Neuronal stem cell (in vitro differentiated cells): ENCODE data around the gene CHL1.

Source experiments
- DNase-seq: peaks from one replicate; pipeline ENCODE4 v3.0.0-alpha.2; 2013; ENCODE audit warnings: low spot score
- H2AFZ ChIP-seq: one replicate; pipeline ENCODE4 v1.6.1; 2013; ENCODE audit warnings: mild to moderate bottlenecking, low read length, inconsistent platforms
- H2AK5ac ChIP-seq: 2 replicates; pipeline ENCODE4 v1.6.1; 2013; ENCODE audit warnings: low read depth, mild to moderate bottlenecking, inconsistent platforms, low read length, moderate library complexity, mixed read lengths
- H2BK120ac ChIP-seq: 2 replicates; pipeline ENCODE4 v1.6.1; 2013; ENCODE audit warnings: low read depth, mild to moderate bottlenecking, inconsistent platforms, low read length, moderate library complexity, mixed read lengths
- H2BK12ac ChIP-seq: one replicate; pipeline ENCODE4 v1.6.1; 2013; ENCODE audit warnings: low read length, inconsistent platforms
- H2BK15ac ChIP-seq: 2 replicates; pipeline ENCODE4 v1.6.1; 2013; ENCODE audit warnings: mild to moderate bottlenecking, low read length, inconsistent platforms, mixed read lengths
- H2BK5ac ChIP-seq: one replicate; pipeline ENCODE4 v1.6.1; 2013; ENCODE audit warnings: inconsistent platforms, mild to moderate bottlenecking, low read length, moderate library complexity
- H3K14ac ChIP-seq: one replicate; pipeline ENCODE4 v1.6.1; 2013; ENCODE audit warnings: low read length, inconsistent platforms
- H3K18ac ChIP-seq: 2 replicates; pipeline ENCODE4 v1.6.1; 2013; ENCODE audit warnings: low read length, inconsistent platforms
- H3K23ac ChIP-seq: 2 replicates; pipeline ENCODE4 v1.6.1; 2013; ENCODE audit warnings: low read depth, mild to moderate bottlenecking, mixed read lengths, low read length, inconsistent platforms; ENCODE audit not compliant: poor library complexity
- H3K27ac ChIP-seq: replicated peaks from 3 replicates; pipeline ENCODE4 v1.5.1; 2013; ENCODE audit warnings: low read length, inconsistent platforms
- H3K27me3 ChIP-seq, 3 experiments: 2 replicates each; pipeline ENCODE4 v1.6.1; 2013; ENCODE audit warnings: low read length in 3 of 3, mild to moderate bottlenecking in 2 of 3, inconsistent platforms in 1 of 3, low read depth in 1 of 3, mixed read lengths in 1 of 3, moderate library complexity in 1 of 3; ENCODE audit not compliant: control insufficient read depth in 3 of 3, insufficient read depth in 3 of 3
- H3K36me3 ChIP-seq, 2 donors: replicated peaks in 1 of 2; 2 replicates each; pipeline ENCODE4 v1.6.1; 2013; ENCODE audit warnings: low read length in 2 of 2; ENCODE audit not compliant: control insufficient read depth in 2 of 2, insufficient read depth in 2 of 2
- H3K4ac ChIP-seq: 2 replicates; pipeline ENCODE4 v1.6.1; 2013; ENCODE audit warnings: inconsistent platforms, mild to moderate bottlenecking, low read length, moderate library complexity
- H3K4me1 ChIP-seq, 2 donors: 1 replicate in 1 of 2; 2 replicates in 1 of 2; pipeline ENCODE4 v1.6.1; 2013; ENCODE audit warnings: low read length in 2 of 2, low read depth in 1 of 2; ENCODE audit not compliant: control insufficient read depth in 2 of 2, insufficient read depth in 1 of 2
- H3K4me2 ChIP-seq: one replicate; pipeline ENCODE4 v1.6.1; 2013; ENCODE audit warnings: mild to moderate bottlenecking, low read length, inconsistent platforms; ENCODE audit not compliant: insufficient read depth, poor library complexity, severe bottlenecking
- H3K4me3 ChIP-seq, 2 donors: 2 replicates each; pipeline ENCODE4 v1.5.1; 2013; ENCODE audit warnings: low read length in 2 of 2, mild to moderate bottlenecking in 2 of 2, inconsistent platforms in 1 of 2, moderate library complexity in 1 of 2
- H3K79me1 ChIP-seq: one replicate; pipeline ENCODE4 v1.6.1; 2013; ENCODE audit warnings: low read depth, mild to moderate bottlenecking, inconsistent platforms, low read length, moderate library complexity
- H3K9ac ChIP-seq: one replicate; pipeline ENCODE4 v1.6.1; 2013; ENCODE audit warnings: mild to moderate bottlenecking, low read depth, low read length, inconsistent platforms; ENCODE audit not compliant: poor library complexity
- H3K9me3 ChIP-seq, 2 donors: replicated peaks in 1 of 2; 2 replicates each; pipeline versions ENCODE3 to v1.6.1; 2013; ENCODE audit warnings: low read length in 2 of 2, mild to moderate bottlenecking in 2 of 2, inconsistent platforms in 1 of 2, low read depth in 1 of 2, mixed read lengths in 1 of 2, moderate library complexity in 1 of 2; ENCODE audit not compliant: control insufficient read depth in 2 of 2, insufficient read depth in 1 of 2
- H4K8ac ChIP-seq: one replicate; pipeline ENCODE4 v1.6.1; 2013; ENCODE audit warnings: low read depth, mild to moderate bottlenecking, inconsistent platforms, low read length, moderate library complexity
- H4K91ac ChIP-seq: one replicate; pipeline ENCODE4 v1.6.1; 2013; ENCODE audit warnings: low read length, low read depth, mild to moderate bottlenecking, inconsistent platforms; ENCODE audit not compliant: poor library complexity
- WGBS, 2 donors: extraction: QIAGEN DNeasy Blood & Tissue Kit; methylation state at CpG; one replicate each; pipeline ENCODE4 v1.1.7; 2013; ENCODE audit warnings: missing lambda C conversion rate in 2 of 2, mixed read lengths in 1 of 2; ENCODE audit not compliant: insufficient read length in 2 of 2, insufficient replicate concordance in 1 of 2; ENCODE audit errors: extremely low coverage in 2 of 2; 5-methylcytosine and 5-hydroxymethylcytosine counted together

Gene CHL1

GRCh38 chr3:248864-249520 lies 52.4 kb downstream of the CHL1 start:
- no peaks in the 10 kb centered on the region for H3K4me1 ChIP-seq
- no peak overlapping the region for H3K27ac ChIP-seq
- no peak overlapping the region for H3K4me3 ChIP-seq
- no peaks in the 10 kb centered on the region for H3K9me3 ChIP-seq
- DNase-seq = no peak
- no peak overlapping the region for H2AK5ac ChIP-seq
- H3K14ac ChIP-seq = no peak overlapping the region
- H3K4me2 ChIP-seq = no peak overlapping the region
- H2BK5ac ChIP-seq = no peak overlapping the region
- no peaks in the 10 kb centered on the region for H3K79me1 ChIP-seq
- H3K36me3 ChIP-seq = no peaks in the 10 kb centered on the region
- H3K9ac ChIP-seq = no peak overlapping the region
- no peak overlapping the region for H4K8ac ChIP-seq
- H2BK120ac ChIP-seq = no peak overlapping the region
- H4K91ac ChIP-seq = no peak overlapping the region
- H2AFZ ChIP-seq = no peak overlapping the region
- H2BK15ac ChIP-seq = no peak overlapping the region
- H3K23ac ChIP-seq = no peak overlapping the region
- no peak overlapping the region for H3K4ac ChIP-seq
- no peak overlapping the region for H2BK12ac ChIP-seq
- no peak overlapping the region for H3K18ac ChIP-seq
- WGBS, 2 donors = no CpG with 5 or more reads among the region's 3 CpGs
- no peaks in the 10 kb centered on the region for H3K27me3 ChIP-seq

- no peak overlapping the region for H2BK5ac ChIP-seq
- H3K36me3 ChIP-seq = no peaks in the 10 kb centered on the region
- H3K27me3 ChIP-seq = no peaks in the 10 kb centered on the region
- H4K91ac ChIP-seq = no peak overlapping the region
- H2AK5ac ChIP-seq = no peak overlapping the region
- no peaks in the 10 kb centered on the region for H3K79me1 ChIP-seq
- no peak overlapping the region for H3K4me3 ChIP-seq
- H2AFZ ChIP-seq = no peak overlapping the region
- H4K8ac ChIP-seq = no peak overlapping the region
- H3K14ac ChIP-seq = no peak overlapping the region
- no peak overlapping the region for H3K4ac ChIP-seq
- H3K9me3 ChIP-seq = no peaks in the 10 kb centered on the region
- no peaks in the 10 kb centered on the region for H3K4me1 ChIP-seq
- H3K9ac ChIP-seq = no peak overlapping the region
- no peak overlapping the region for H2BK120ac ChIP-seq
- no peak overlapping the region for H2BK12ac ChIP-seq
- no peak overlapping the region for H3K4me2 ChIP-seq
- H3K23ac ChIP-seq = no peak overlapping the region
- DNase-seq = no peak
- H3K18ac ChIP-seq = no peak overlapping the region
- H3K27ac ChIP-seq = no peak overlapping the region
- H2BK15ac ChIP-seq = no peak overlapping the region
Measured at GRCh38 chr3:249587-250262, 53.2 kb downstream of the CHL1 start.

DNA sequence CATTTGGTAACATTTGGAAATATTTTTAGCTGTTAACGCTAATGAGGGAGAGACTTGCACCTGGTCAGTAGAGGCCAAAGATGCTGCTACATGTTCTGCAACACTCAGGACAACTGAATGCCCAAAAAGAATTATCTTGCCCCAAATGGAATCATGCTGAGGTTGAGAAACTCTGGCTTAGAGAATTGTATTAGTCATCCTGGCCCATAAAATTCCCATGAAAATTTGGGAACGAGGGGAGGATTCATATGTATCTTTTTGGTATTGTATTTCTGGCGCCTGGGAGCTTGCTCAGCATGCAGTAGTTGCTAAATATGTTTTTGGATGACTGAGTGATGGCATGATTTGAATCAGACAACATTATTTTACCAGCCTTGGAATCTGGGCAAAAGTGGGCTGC lies 59.9 kb downstream of the CHL1 start:
- H2BK15ac ChIP-seq = no peak overlapping the region
- H2BK120ac ChIP-seq = no peak overlapping the region
- no peaks in the 10 kb centered on the region for H3K79me1 ChIP-seq
- no peak overlapping the region for H4K91ac ChIP-seq
- H3K27me3 ChIP-seq = no peaks in the 10 kb centered on the region
- no peak overlapping the region for H3K4ac ChIP-seq
- no CpG with 5 or more reads among the region's 3 CpGs for WGBS, 2 donors
- no peak overlapping the region for H4K8ac ChIP-seq
- H3K14ac ChIP-seq = no peak overlapping the region
- H3K18ac ChIP-seq = no peak overlapping the region
- no peak overlapping the region for H2AK5ac ChIP-seq
- H3K4me2 ChIP-seq = no peak overlapping the region
- H3K36me3 ChIP-seq = no peaks in the 10 kb centered on the region
- no peak overlapping the region for H3K4me3 ChIP-seq
- DNase-seq = no peak
- no peak overlapping the region for H2BK5ac ChIP-seq
- no peak overlapping the region for H3K27ac ChIP-seq
- no peak overlapping the region for H2BK12ac ChIP-seq
- no peaks in the 10 kb centered on the region for H3K4me1 ChIP-seq
- no peaks in the 10 kb centered on the region for H3K9me3 ChIP-seq
- no peak overlapping the region for H2AFZ ChIP-seq
- H3K23ac ChIP-seq = no peak overlapping the region
- H3K9ac ChIP-seq = no peak overlapping the region

DNA sequence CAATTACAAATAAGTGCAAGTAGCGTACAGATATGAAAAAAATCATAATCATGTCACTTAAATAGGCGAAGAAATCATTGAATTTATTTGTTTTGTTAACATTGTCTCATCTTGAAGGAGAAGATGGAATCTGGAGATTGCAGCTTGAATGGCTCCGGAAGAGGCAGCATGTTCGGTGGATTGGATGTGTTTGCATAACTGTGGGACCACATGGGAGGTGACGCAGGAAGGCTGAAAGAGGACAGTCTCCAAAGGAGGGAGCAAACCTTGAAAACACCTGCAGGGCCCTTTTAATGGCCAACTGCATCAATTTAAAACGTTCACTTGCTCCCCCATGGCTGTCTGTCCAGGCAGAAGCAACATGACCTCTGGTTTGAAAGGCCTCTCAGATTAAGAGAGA lies 61.3 kb downstream of the CHL1 start:
- no peak overlapping the region for H4K91ac ChIP-seq
- no peak overlapping the region for H3K27ac ChIP-seq
- no peak overlapping the region for H3K14ac ChIP-seq
- no CpG with 5 or more reads among the region's 6 CpGs for WGBS, 2 donors
- no peaks in the 10 kb centered on the region for H3K4me1 ChIP-seq
- H2BK5ac ChIP-seq = no peak overlapping the region
- no peaks in the 10 kb centered on the region for H3K9me3 ChIP-seq
- no peak overlapping the region for H2BK12ac ChIP-seq
- no peak overlapping the region for H2BK120ac ChIP-seq
- no peaks in the 10 kb centered on the region for H3K27me3 ChIP-seq
- no peak overlapping the region for H3K4me2 ChIP-seq
- H3K23ac ChIP-seq = no peak overlapping the region
- DNase-seq = no peak
- H3K4me3 ChIP-seq = no peak overlapping the region
- no peak overlapping the region for H3K18ac ChIP-seq
- H2AFZ ChIP-seq = no peak overlapping the region
- no peak overlapping the region for H4K8ac ChIP-seq
- H3K4ac ChIP-seq = no peak overlapping the region
- H3K36me3 ChIP-seq = no peaks in the 10 kb centered on the region
- no peak overlapping the region for H3K9ac ChIP-seq
- H2AK5ac ChIP-seq = no peak overlapping the region
- H2BK15ac ChIP-seq = no peak overlapping the region
- H3K79me1 ChIP-seq = no peaks in the 10 kb centered on the region
